Activated CD8-positive, alpha-beta memory T cell treated with anti-CD3 and anti-CD28 coated beads, Interleukin-2, amount 10 ng/mL, durations not matched to agents 7 days and 5 days (primary cell): Measurements from ENCODE around the gene CADM4. TPM values are rescaled to one million over a fixed set of nuclear protein-coding genes. Genes with fewer than 3 reads are reported as not detected.
"Not testable (repeated sequence)": the region's sequence is repeated elsewhere in the genome, so short reads cannot be mapped to it uniquely, and the experiment has no call there.

ENCODE experiments used
- ATAC-seq: fragments of 150-1000 bp; cut with Tn5 transposase; one replicate; pipeline ENCODE4 v1.10.0; 2021; ENCODE audit warnings: moderate library complexity
- CTCF ChIA-PET: fragments of 350-600 bp; sonication (Branson Sonifier 250); formaldehyde crosslinking; loops from one replicate; lab custom pipeline; 2021; ENCODE audit warnings: antibody characterized with exemption; lab: Charles Lee
- DNase-seq: peaks from one replicate; pipeline ENCODE4 v3.0.0-alpha.2; 2020
- H3K27ac Mint-ChIP-seq: one replicate; pipeline ENCODE4 v1.8.0; 2021; ENCODE audit warnings: mild to moderate bottlenecking, mixed read lengths
- H3K27me3 Mint-ChIP-seq: one replicate; pipeline ENCODE4 v1.8.0; 2021; ENCODE audit warnings: mixed read lengths
- H3K36me3 Mint-ChIP-seq: one replicate; pipeline ENCODE4 v1.8.0; 2021; ENCODE audit warnings: mild to moderate bottlenecking, mixed read lengths
- H3K4me1 Mint-ChIP-seq: one replicate; pipeline ENCODE4 v1.8.0; 2021; ENCODE audit warnings: mixed read lengths
- H3K4me3 Mint-ChIP-seq: one replicate; pipeline ENCODE4 v1.8.0; 2021; ENCODE audit warnings: mild to moderate bottlenecking, moderate library complexity, mixed read lengths
- H3K9me3 Mint-ChIP-seq: one replicate; pipeline ENCODE4 v1.8.0; 2022; ENCODE audit warnings: low read depth, mixed read lengths
- total RNA-seq, 2 experiments: library from RNA; stranded (reverse); gene quantifications; one replicate each; pipeline ENCODE4 v1.2.3, GENCODE V29; 2021

Gene CADM4
- total RNA-seq: under 1 TPM; 0.09 to 0.12 TPM

- Mint-ChIP-seq H3K4me1 (peaks cover 10% of the 10 kb centered on the region), H3K27ac (no peak within 1 kb of the TSS), H3K4me3 (peak within 1 kb of the TSS; percentile 69), H3K27me3 (peaks cover 41% of the 10 kb centered on the region), H3K36me3 (no peaks in the 10 kb centered on the region), H3K9me3 (no peaks in the 10 kb centered on the region)
- CTCF ChIA-PET: no interaction called here
- peak; percentile 83 for ATAC-seq
- no peak for DNase-seq
Measured at GRCh38 chr19:43639519-43640423, at the start of gene CADM4. Gene CADM4 (minus strand): TSS chr19:43639850. CDS start chr19:43639790, 60 bp downstream.

- H3K27ac Mint-ChIP-seq: no peak overlapping the region
- H3K27me3 Mint-ChIP-seq: no peaks in the 10 kb centered on the region
- CTCF ChIA-PET: no interaction called here
- peaks cover 6% of the 10 kb centered on the region for H3K9me3 Mint-ChIP-seq
- no peaks in the 10 kb centered on the region for H3K4me1 Mint-ChIP-seq
- no peak overlapping the region for H3K4me3 Mint-ChIP-seq
- ATAC-seq (no peak), DNase-seq (no peak)
- H3K36me3 Mint-ChIP-seq: no peaks in the 10 kb centered on the region
Measured at GRCh38 chr19:43688059-43688701, 48.5 kb upstream of the CADM4 start.

GRCh38 chr19:43687660-43687997 lies 48.0 kb upstream of the CADM4 start:
- no peak overlapping the region for H3K27ac Mint-ChIP-seq
- ATAC-seq (no peak), DNase-seq (no peak)
- CTCF ChIA-PET: interaction anchor here (1.1 kb wide), 1 partner anchor 19 kb away, joined by 3 read pairs; no protein-coding TSS in a partner anchor
- no peak overlapping the region for H3K4me3 Mint-ChIP-seq
- no peaks in the 10 kb centered on the region for H3K36me3 Mint-ChIP-seq
- peaks cover 6% of the 10 kb centered on the region for H3K9me3 Mint-ChIP-seq
- no peaks in the 10 kb centered on the region for H3K4me1 Mint-ChIP-seq
- no peaks in the 10 kb centered on the region for H3K27me3 Mint-ChIP-seq

GRCh38 chr19:43684326-43684725 lies 44.7 kb upstream of the CADM4 start:
- CTCF ChIA-PET: no interaction called here
- Mint-ChIP-seq H3K4me1 (no peaks in the 10 kb centered on the region), H3K4me3 (no peak overlapping the region), H3K27me3 (no peaks in the 10 kb centered on the region), H3K9me3 (no peaks in the 10 kb centered on the region), H3K36me3 (no peaks in the 10 kb centered on the region), H3K27ac (no peak overlapping the region)
- ATAC-seq (no peak), DNase-seq (no peak)

GRCh38 chr19:43683905-43684304 lies 44.3 kb upstream of the CADM4 start:
- H3K4me1 Mint-ChIP-seq: no peaks in the 10 kb centered on the region
- H3K4me3 Mint-ChIP-seq: no peak overlapping the region
- no peak for DNase-seq
- CTCF ChIA-PET: no interaction called here
- no peaks in the 10 kb centered on the region for H3K36me3 Mint-ChIP-seq
- ATAC-seq: no peak
- H3K9me3 Mint-ChIP-seq: no peaks in the 10 kb centered on the region
- no peaks in the 10 kb centered on the region for H3K27me3 Mint-ChIP-seq
- no peak overlapping the region for H3K27ac Mint-ChIP-seq

- H3K27me3 Mint-ChIP-seq: no peaks in the 10 kb centered on the region
- CTCF ChIA-PET: interaction anchor here (1.2 kb wide), 1 partner anchor 14 kb away, joined by 4 read pairs; no protein-coding TSS in a partner anchor
- H3K4me3 Mint-ChIP-seq: no peak overlapping the region
- no peaks in the 10 kb centered on the region for H3K9me3 Mint-ChIP-seq
- H3K27ac Mint-ChIP-seq: no peak overlapping the region
- DNase-seq (no peak), ATAC-seq (no peak)
- H3K36me3 Mint-ChIP-seq: no peaks in the 10 kb centered on the region
- H3K4me1 Mint-ChIP-seq: no peaks in the 10 kb centered on the region
Measured at GRCh38 chr19:43682824-43683661, 43.4 kb upstream of the CADM4 start.

- H3K4me3 Mint-ChIP-seq, H3K27me3 Mint-ChIP-seq: not testable (repeated sequence)
- CTCF ChIA-PET: interaction anchor here (1.2 kb wide), 1 partner anchor 14 kb away, joined by 4 read pairs; no protein-coding TSS in a partner anchor
Measured at GRCh38 chr19:43682269-43682668, 42.6 kb upstream of the CADM4 start.

GRCh38 chr19:43681821-43682220 lies 42.2 kb upstream of the CADM4 start:
- no peaks in the 10 kb centered on the region for H3K9me3 Mint-ChIP-seq
- no peak for ATAC-seq
- no peaks in the 10 kb centered on the region for H3K36me3 Mint-ChIP-seq
- CTCF ChIA-PET: interaction anchor here (1.0 to 1.2 kb wide), 2 partner anchors 12 to 13 kb away, joined by 4 to 7 read pairs; partner anchors contain the start of gene PLAUR
- H3K27me3 Mint-ChIP-seq: no peaks in the 10 kb centered on the region
- no peaks in the 10 kb centered on the region for H3K4me1 Mint-ChIP-seq
- H3K4me3 Mint-ChIP-seq: no peak overlapping the region
- no peak overlapping the region for H3K27ac Mint-ChIP-seq
- DNase-seq: no peak

More at GRCh38 chr19:43682269-43682668, 42.6 kb upstream of the CADM4 start:
- not testable (repeated sequence) for H3K9me3 Mint-ChIP-seq, H3K4me1 Mint-ChIP-seq, H3K36me3 Mint-ChIP-seq, H3K27ac Mint-ChIP-seq, DNase-seq, ATAC-seq

GRCh38 chr19:43678512-43679261 lies 39.0 kb upstream of the CADM4 start:
- Mint-ChIP-seq H3K36me3 (no peaks in the 10 kb centered on the region), H3K4me3 (no peak overlapping the region), H3K27me3 (no peaks in the 10 kb centered on the region), H3K9me3 (no peaks in the 10 kb centered on the region), H3K27ac (no peak overlapping the region), H3K4me1 (peaks cover 14% of the 10 kb centered on the region)
- ATAC-seq (no peak), DNase-seq (no peak)
- CTCF ChIA-PET: interaction anchor here (0.6 to 1.5 kb wide), 4 partner anchors 8 to 87 kb away, joined by 3 to 13 read pairs (median 3); partner anchors contain the start of gene PLAUR

GRCh38 chr19:43675906-43676305 lies 36.3 kb upstream of the CADM4 start:
- H3K4me3 Mint-ChIP-seq: no peak overlapping the region
- H3K9me3 Mint-ChIP-seq: no peaks in the 10 kb centered on the region
- H3K27ac Mint-ChIP-seq: no peak overlapping the region
- CTCF ChIA-PET: no interaction called here
- no peaks in the 10 kb centered on the region for H3K36me3 Mint-ChIP-seq
- no peak for DNase-seq
- no peak for ATAC-seq
- H3K4me1 Mint-ChIP-seq: peaks cover 14% of the 10 kb centered on the region
- H3K27me3 Mint-ChIP-seq: peaks cover 2% of the 10 kb centered on the region

- Mint-ChIP-seq H3K4me1 (peaks cover 16% of the 10 kb centered on the region), H3K4me3 (peak overlapping the region; percentile 42), H3K27ac (peak overlapping the region; percentile 81), H3K36me3 (no peaks in the 10 kb centered on the region), H3K27me3 (peaks cover 5% of the 10 kb centered on the region), H3K9me3 (no peaks in the 10 kb centered on the region)
- DNase-seq: no peak
- CTCF ChIA-PET: no interaction called here
- peak; percentile 61 for ATAC-seq
Measured at GRCh38 chr19:43675269-43675879, 35.7 kb upstream of the CADM4 start.

- Mint-ChIP-seq H3K4me1 (peaks cover 23% of the 10 kb centered on the region), H3K27ac (no peak overlapping the region), H3K4me3 (no peak overlapping the region), H3K27me3 (peaks cover 12% of the 10 kb centered on the region), H3K36me3 (no peaks in the 10 kb centered on the region), H3K9me3 (no peaks in the 10 kb centered on the region)
- CTCF ChIA-PET: interaction anchor here (1.2 kb wide), 1 partner anchor 155 kb away, joined by 3 read pairs; no protein-coding TSS in a partner anchor
- ATAC-seq (no peak), DNase-seq (no peak)
Measured at GRCh38 chr19:43674596-43674995, 34.9 kb upstream of the CADM4 start.
